ENCODE data around the gene DEK.

DNA sequence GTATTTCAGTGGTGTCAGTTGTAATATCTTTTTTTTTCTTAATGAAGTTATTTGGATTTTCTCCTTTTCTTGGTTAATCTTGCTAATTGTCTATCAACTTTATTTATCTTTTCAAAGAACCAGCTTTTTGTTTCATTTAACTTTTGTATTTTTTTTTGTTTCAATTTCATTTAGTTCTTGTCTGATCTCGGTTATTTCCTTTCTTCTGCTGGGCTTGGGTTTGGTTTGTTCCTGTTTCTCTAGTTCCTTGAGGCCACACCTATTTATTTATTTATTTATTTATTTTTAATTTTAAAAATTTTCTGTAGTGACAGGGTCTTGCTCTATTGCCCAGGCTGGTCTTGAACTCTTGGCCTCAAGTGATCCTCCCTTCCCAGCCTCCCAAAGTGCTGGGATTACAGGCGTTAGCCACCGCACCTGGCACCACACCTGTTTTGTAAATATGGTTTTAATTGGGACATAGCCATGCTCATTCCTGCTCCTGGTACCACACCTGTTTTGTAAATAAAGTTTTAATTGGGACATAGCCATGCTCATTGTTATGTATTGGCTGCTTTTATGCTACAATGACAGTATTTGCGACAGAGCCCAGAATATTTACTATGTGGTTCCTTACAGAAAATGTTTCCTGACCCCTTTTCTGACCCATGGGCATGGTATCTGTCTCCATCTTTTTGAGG lies 86.9 kb downstream of the DEK start:
- TF ChIP-seq TAF1 (IDR thresholded peaks at IDR 0.05; ENCODE audit: borderline replicate concordance, insufficient read depth, low read length) = no peak
- TF ChIP-seq POLR2AphosphoS5 (IDR thresholded peaks at IDR 0.05; ENCODE audit: low read depth, low read length) = no peak
- no peak for TF ChIP-seq SIN3A (IDR thresholded peaks at IDR 0.05; ENCODE audit: borderline replicate concordance, insufficient read depth, low read length)
- TF ChIP-seq FOXP2 (optimal IDR thresholded peaks at IDR 0.05; ENCODE audit: borderline replicate concordance, extremely low read depth, extremely low read length, insufficient read depth) = no peak
- TF ChIP-seq, protein P1, sequence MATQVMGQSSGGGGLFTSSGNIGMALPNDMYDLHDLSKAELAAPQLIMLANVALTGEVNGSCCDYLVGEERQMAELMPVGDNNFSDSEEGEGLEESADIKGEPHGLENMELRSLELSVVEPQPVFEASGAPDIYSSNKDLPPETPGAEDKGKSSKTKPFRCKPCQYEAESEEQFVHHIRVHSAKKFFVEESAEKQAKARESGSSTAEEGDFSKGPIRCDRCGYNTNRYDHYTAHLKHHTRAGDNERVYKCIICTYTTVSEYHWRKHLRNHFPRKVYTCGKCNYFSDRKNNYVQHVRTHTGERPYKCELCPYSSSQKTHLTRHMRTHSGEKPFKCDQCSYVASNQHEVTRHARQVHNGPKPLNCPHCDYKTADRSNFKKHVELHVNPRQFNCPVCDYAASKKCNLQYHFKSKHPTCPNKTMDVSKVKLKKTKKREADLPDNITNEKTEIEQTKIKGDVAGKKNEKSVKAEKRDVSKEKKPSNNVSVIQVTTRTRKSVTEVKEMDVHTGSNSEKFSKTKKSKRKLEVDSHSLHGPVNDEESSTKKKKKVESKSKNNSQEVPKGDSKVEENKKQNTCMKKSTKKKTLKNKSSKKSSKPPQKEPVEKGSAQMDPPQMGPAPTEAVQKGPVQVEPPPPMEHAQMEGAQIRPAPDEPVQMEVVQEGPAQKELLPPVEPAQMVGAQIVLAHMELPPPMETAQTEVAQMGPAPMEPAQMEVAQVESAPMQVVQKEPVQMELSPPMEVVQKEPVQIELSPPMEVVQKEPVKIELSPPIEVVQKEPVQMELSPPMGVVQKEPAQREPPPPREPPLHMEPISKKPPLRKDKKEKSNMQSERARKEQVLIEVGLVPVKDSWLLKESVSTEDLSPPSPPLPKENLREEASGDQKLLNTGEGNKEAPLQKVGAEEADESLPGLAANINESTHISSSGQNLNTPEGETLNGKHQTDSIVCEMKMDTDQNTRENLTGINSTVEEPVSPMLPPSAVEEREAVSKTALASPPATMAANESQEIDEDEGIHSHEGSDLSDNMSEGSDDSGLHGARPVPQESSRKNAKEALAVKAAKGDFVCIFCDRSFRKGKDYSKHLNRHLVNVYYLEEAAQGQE (IDR thresholded peaks at IDR 0.05; ENCODE audit: insufficient read depth in 1 of 2, low read depth in 2 of 2, low read length in 2 of 2) = no peak
